ENCODE data around the gene CFAP54. TPM values are rescaled to one million over a fixed set of nuclear protein-coding genes. Genes with fewer than 3 reads are reported as not detected.
"Not testable (repeated sequence)": the region's sequence is repeated elsewhere in the genome, so short reads cannot be mapped to it uniquely, and the experiment has no call there.

CFAP54 gene
- total RNA-seq, 1 donor from 2014 or later, result 2.1 TPM

DNA sequence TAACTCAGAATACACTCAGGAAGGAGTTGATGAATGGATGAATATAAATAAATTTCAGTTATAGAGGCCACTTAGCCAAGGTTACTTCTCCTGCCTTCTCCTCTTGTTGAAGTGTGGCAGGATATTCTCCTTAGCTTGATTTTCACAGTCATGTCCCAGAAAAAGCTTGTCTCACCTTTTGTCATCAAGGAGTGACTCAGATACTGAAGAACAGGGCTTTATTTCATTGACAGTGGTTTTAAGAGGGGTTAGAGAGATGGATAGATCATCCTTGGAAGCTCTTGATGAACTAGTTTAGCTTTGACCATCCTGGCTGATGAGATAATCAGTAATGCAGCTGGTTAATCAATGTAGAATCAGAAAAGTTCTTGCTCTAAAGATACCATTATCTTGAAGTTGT lies 35.0 kb upstream of the CFAP54 start:
- Histone ChIP-seq H3K27me3 (ENCODE audit: control insufficient read depth in 3 of 3, insufficient read depth in 3 of 3, low read length in 3 of 3) (no peaks in the 10 kb centered on the region), H3K9ac (ENCODE audit: low read depth in 1 of 3, low read length in 3 of 3) (no peak overlapping the region), H3K4me3 (ENCODE audit: low read length in 3 of 3) (no peak overlapping the region), H3K4me1 (ENCODE audit: control insufficient read depth in 3 of 3, insufficient read depth in 3 of 3, low read length in 3 of 3) (no peaks in the 10 kb centered on the region), H3K27ac (ENCODE audit: low read depth, low read length) (no peak overlapping the region), H3K9me3 (ENCODE audit: control insufficient read depth in 3 of 3, low read length in 3 of 3) (no peaks in the 10 kb centered on the region), H3K36me3 (ENCODE audit: control insufficient read depth in 3 of 3, insufficient read depth in 3 of 3, low read length in 3 of 3) (no peaks in the 10 kb centered on the region)

DNA sequence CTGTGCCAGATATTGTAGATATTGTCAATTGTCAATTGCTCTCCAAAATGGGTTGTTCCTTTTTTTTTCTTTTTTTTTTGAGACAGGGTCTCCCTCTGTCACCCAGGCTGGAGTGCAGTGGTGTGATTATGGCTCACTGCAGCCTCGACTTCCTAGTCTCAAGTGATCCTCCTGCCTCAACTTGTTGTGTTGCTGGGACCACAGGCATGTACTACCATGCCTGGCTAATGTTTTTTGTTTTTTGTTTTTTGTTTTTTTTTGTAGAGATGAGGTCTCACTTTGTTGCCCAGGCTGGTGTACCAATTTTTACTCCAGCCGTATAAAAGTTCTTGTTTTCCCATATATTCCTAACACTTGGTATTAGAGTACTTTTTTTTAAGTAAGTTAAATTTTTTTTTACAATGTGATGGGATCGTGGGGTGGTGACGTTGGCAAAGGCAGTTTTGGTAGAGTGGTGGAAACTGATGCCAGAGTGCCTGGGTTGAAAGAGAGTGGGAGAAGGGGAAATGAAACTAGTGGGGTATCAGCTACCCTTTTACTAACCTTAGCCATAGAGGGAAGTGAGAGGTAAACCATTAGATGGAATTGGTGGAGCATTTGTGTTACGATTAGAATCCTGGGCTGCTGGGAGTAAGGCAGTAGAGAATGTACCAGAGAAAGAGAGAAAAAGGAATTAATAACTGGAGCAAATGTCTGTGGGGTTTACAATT lies 33.0 kb upstream of the CFAP54 start:
- H3K4me3 ChIP-seq (ENCODE audit: low read length in 3 of 3), result no peak overlapping the region
- no peak overlapping the region for H3K9ac ChIP-seq (ENCODE audit: low read depth in 1 of 3, low read length in 3 of 3)
- no peaks in the 10 kb centered on the region for H3K27me3 ChIP-seq (ENCODE audit: control insufficient read depth in 3 of 3, insufficient read depth in 3 of 3, low read length in 3 of 3)
- no peak overlapping the region for H3K27ac ChIP-seq (ENCODE audit: low read depth, low read length)
- H3K9me3 ChIP-seq (ENCODE audit: control insufficient read depth in 3 of 3, low read length in 3 of 3), result no peaks in the 10 kb centered on the region
- no peaks in the 10 kb centered on the region for H3K36me3 ChIP-seq (ENCODE audit: control insufficient read depth in 3 of 3, insufficient read depth in 3 of 3, low read length in 3 of 3)
- no peaks in the 10 kb centered on the region for H3K4me1 ChIP-seq (ENCODE audit: control insufficient read depth in 3 of 3, insufficient read depth in 3 of 3, low read length in 3 of 3)

DNA sequence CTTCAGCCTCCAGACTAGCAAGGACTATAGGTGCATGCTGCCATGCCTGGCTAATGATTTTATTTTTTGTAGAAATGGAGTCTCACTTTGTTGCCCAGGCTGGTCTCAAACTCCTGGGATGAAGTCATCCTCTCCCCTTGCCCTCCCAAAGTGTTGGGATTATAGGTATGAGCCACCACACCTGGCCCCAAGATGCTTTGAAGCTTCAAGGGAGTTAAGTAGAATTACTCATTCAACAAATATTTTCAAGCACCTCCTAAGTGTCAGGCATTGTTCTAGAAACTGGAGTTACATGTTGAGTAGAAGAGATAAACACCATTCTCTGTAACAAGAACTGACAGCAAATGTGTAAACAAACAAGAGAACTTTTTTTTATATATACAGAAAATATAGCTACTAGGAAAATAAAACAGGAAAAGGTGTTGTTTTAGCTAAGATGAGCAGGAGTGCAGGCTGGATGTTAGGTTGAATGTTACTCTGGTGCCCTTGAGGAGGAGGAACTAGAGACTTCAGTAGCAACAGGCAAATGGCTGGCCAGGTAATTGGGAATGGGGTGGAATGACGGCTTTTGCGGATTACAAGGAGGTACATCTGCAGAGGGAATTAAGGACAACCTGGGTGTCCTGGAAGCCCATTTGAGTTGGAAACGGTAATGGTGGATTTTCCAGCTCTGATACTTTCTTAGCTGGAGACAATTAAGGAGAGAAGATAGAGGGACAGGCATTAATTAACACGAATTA lies 32.0 kb upstream of the CFAP54 start:
- Histone ChIP-seq H3K9ac (ENCODE audit: low read depth in 1 of 3, low read length in 3 of 3) (no peak overlapping the region), H3K27ac (ENCODE audit: low read depth, low read length) (no peak overlapping the region), H3K27me3 (ENCODE audit: control insufficient read depth in 3 of 3, insufficient read depth in 3 of 3, low read length in 3 of 3) (no peaks in the 10 kb centered on the region), H3K4me3 (ENCODE audit: low read length in 3 of 3) (no peak overlapping the region), H3K9me3 (ENCODE audit: control insufficient read depth in 3 of 3, low read length in 3 of 3) (no peaks in the 10 kb centered on the region), H3K4me1 (ENCODE audit: control insufficient read depth in 3 of 3, insufficient read depth in 3 of 3, low read length in 3 of 3) (no peaks in the 10 kb centered on the region), H3K36me3 (ENCODE audit: control insufficient read depth in 3 of 3, insufficient read depth in 3 of 3, low read length in 3 of 3) (no peaks in the 10 kb centered on the region)

DNA sequence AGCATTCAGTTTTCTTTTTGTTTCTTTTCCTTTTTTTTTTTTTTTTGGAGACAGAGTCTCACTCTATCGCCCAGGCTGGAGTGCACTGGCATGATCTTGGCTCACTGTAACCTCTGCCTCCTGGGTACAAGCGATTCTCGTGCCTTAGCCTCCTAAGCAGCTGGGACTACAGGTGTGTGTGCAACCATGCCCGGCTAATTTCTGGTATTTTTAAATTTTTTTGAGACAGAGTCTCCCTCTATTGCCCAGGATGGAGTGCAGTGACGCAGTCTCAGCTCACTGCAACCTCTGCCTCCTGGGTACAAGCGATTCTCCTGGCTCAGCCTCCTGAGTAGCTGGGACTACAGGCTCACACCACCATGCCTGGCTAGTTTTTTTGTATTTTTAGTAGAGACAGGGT lies 30.1 kb upstream of the CFAP54 start:
- not testable (repeated sequence) for H3K27me3 ChIP-seq (ENCODE audit: control insufficient read depth in 3 of 3, insufficient read depth in 3 of 3, low read length in 3 of 3); H3K4me1 ChIP-seq (ENCODE audit: control insufficient read depth in 3 of 3, insufficient read depth in 3 of 3, low read length in 3 of 3); H3K9me3 ChIP-seq (ENCODE audit: control insufficient read depth in 3 of 3, low read length in 3 of 3); H3K27ac ChIP-seq (ENCODE audit: low read depth, low read length); H3K36me3 ChIP-seq (ENCODE audit: control insufficient read depth in 3 of 3, insufficient read depth in 3 of 3, low read length in 3 of 3); H3K4me3 ChIP-seq (ENCODE audit: low read length in 3 of 3); H3K9ac ChIP-seq (ENCODE audit: low read depth in 1 of 3, low read length in 3 of 3)

- H3K9me3 ChIP-seq (ENCODE audit: control insufficient read depth in 3 of 3, low read length in 3 of 3), result no peaks in the 10 kb centered on the region
- H3K9ac ChIP-seq (ENCODE audit: low read depth in 1 of 3, low read length in 3 of 3), result no peak overlapping the region
- no peaks in the 10 kb centered on the region for H3K36me3 ChIP-seq (ENCODE audit: control insufficient read depth in 3 of 3, insufficient read depth in 3 of 3, low read length in 3 of 3)
- H3K27ac ChIP-seq (ENCODE audit: low read depth, low read length), result no peak overlapping the region
- H3K4me1 ChIP-seq (ENCODE audit: control insufficient read depth in 3 of 3, insufficient read depth in 3 of 3, low read length in 3 of 3), result no peaks in the 10 kb centered on the region
- H3K27me3 ChIP-seq (ENCODE audit: control insufficient read depth in 3 of 3, insufficient read depth in 3 of 3, low read length in 3 of 3), result no peaks in the 10 kb centered on the region
- no peak overlapping the region for H3K4me3 ChIP-seq (ENCODE audit: low read length in 3 of 3)
These were observed 26.7 kb upstream of the CFAP54 start for GRCh38 chr12:96462571-96463280.

DNA sequence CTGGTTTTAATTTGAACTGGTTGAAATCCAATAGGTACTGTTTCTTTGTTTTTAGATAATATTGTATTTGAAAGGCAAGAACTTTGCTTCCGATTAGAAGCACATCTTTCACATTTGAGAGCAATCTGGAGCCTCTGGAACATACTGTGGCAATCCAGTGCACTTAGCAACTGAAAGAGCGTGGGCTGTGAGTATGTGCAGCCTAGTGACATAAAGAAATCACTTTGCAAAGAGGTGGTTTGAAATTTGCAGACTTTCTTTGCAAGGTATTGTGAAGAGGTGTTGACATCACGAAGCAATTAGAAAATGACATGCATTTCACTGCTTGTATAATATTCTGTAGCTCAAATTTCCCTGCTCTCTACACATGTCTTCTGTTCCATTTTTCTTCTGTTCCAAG lies 23.5 kb upstream of the CFAP54 start:
- Histone ChIP-seq H3K36me3 (ENCODE audit: control insufficient read depth in 3 of 3, insufficient read depth in 3 of 3, low read length in 3 of 3) (no peaks in the 10 kb centered on the region), H3K4me3 (ENCODE audit: low read length in 3 of 3) (no peak overlapping the region), H3K9ac (ENCODE audit: low read depth in 1 of 3, low read length in 3 of 3) (no peak overlapping the region), H3K9me3 (ENCODE audit: control insufficient read depth in 3 of 3, low read length in 3 of 3) (no peaks in the 10 kb centered on the region), H3K27me3 (ENCODE audit: control insufficient read depth in 3 of 3, insufficient read depth in 3 of 3, low read length in 3 of 3) (no peaks in the 10 kb centered on the region), H3K27ac (ENCODE audit: low read depth, low read length) (no peak overlapping the region), H3K4me1 (ENCODE audit: control insufficient read depth in 3 of 3, insufficient read depth in 3 of 3, low read length in 3 of 3) (no peaks in the 10 kb centered on the region)

DNA sequence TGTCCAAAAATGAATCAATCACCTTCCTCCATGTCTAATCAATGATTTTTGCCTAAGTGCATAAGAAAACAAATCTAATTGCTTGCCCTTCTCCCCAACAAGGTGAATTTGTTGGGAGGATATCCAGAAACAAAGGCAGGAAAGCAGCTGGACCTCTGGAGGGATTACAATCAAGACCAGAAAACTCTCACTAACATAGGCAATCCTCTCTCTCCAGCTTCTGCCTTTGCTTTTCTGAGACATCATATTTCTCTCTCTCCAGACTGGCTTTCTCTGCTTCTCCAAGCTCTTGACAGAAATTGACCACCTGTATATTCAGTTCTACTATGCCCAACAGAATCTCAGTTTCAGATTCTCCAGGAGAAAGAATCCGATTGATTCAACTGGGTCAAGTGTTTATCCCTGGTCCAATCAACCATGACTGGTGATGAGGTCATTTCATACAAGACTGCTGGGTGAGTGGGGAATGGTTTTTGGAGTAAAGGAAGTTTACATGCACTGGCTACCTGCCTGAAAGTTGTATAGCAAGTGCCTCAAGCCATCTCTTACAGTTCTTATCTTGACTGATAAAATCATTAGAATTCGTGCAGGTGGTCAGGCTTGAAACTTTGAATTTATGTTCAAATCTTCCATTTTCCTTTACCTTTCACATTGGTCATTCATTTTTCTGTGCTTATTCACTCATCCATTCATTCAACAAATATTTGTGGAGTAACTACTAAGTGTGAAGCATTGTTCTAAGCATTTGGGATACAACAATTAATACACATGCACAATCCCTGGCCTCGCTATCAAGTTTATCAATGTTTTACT lies 22.2 kb upstream of the CFAP54 start:
- Histone ChIP-seq H3K36me3 (ENCODE audit: control insufficient read depth in 3 of 3, insufficient read depth in 3 of 3, low read length in 3 of 3) (no peaks in the 10 kb centered on the region), H3K27me3 (ENCODE audit: control insufficient read depth in 3 of 3, insufficient read depth in 3 of 3, low read length in 3 of 3) (no peaks in the 10 kb centered on the region), H3K9ac (ENCODE audit: low read depth in 1 of 3, low read length in 3 of 3) (no peak overlapping the region), H3K9me3 (ENCODE audit: control insufficient read depth in 3 of 3, low read length in 3 of 3) (no peaks in the 10 kb centered on the region), H3K4me1 (ENCODE audit: control insufficient read depth in 3 of 3, insufficient read depth in 3 of 3, low read length in 3 of 3) (no peaks in the 10 kb centered on the region), H3K4me3 (ENCODE audit: low read length in 3 of 3) (no peak overlapping the region), H3K27ac (ENCODE audit: low read depth, low read length) (no peak overlapping the region)

DNA sequence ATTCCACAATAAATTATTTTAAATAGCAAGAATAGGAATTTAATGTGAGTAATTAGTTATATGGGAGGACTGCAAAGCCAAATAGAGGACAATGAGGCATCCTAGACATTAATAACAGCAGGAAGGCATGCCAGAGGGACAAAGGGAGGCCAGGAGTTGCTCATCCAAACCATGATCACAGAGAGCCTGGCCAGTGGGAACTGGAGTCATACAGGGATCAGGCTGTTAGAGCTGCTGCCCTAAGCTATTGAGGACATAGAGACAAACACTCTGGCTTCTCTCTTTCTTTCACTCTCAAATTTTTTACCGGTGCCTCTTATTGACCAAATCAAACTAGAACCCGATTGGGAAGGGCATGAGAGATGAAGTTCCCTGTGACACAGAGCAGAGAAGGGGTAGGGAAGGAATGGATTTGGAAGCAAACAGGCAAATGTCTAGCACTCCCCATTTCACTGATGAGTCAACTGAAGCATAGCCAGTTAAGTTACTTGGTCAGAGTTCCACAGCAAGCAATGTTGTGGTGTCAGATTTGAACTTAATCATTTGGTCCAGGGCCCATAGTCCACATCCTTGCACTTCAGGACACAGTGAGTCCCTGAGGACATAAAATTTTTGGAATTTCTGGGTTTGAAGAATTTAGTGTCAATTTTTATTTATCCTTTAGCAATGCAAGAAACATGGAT lies 17.9 kb upstream of the CFAP54 start:
- H3K36me3 ChIP-seq (ENCODE audit: control insufficient read depth in 3 of 3, insufficient read depth in 3 of 3, low read length in 3 of 3), result no peaks in the 10 kb centered on the region
- no peaks in the 10 kb centered on the region for H3K4me1 ChIP-seq (ENCODE audit: control insufficient read depth in 3 of 3, insufficient read depth in 3 of 3, low read length in 3 of 3)
- no peak overlapping the region for H3K9ac ChIP-seq (ENCODE audit: low read depth in 1 of 3, low read length in 3 of 3)
- no peak overlapping the region for H3K27ac ChIP-seq (ENCODE audit: low read depth, low read length)
- no peaks in the 10 kb centered on the region for H3K27me3 ChIP-seq (ENCODE audit: control insufficient read depth in 3 of 3, insufficient read depth in 3 of 3, low read length in 3 of 3)
- no peak overlapping the region for H3K4me3 ChIP-seq (ENCODE audit: low read length in 3 of 3)
- H3K9me3 ChIP-seq (ENCODE audit: control insufficient read depth in 3 of 3, low read length in 3 of 3), result no peaks in the 10 kb centered on the region

GRCh38 chr12:96472384-96472783 lies 17.0 kb upstream of the CFAP54 start:
- no peaks in the 10 kb centered on the region for H3K4me1 ChIP-seq (ENCODE audit: control insufficient read depth in 3 of 3, insufficient read depth in 3 of 3, low read length in 3 of 3)
- H3K4me3 ChIP-seq (ENCODE audit: low read length in 3 of 3), result no peak overlapping the region
- H3K27ac ChIP-seq (ENCODE audit: low read depth, low read length), result no peak overlapping the region
- no peaks in the 10 kb centered on the region for H3K27me3 ChIP-seq (ENCODE audit: control insufficient read depth in 3 of 3, insufficient read depth in 3 of 3, low read length in 3 of 3)
- H3K9ac ChIP-seq (ENCODE audit: low read depth in 1 of 3, low read length in 3 of 3), result no peak overlapping the region
- no peaks in the 10 kb centered on the region for H3K36me3 ChIP-seq (ENCODE audit: control insufficient read depth in 3 of 3, insufficient read depth in 3 of 3, low read length in 3 of 3)
- H3K9me3 ChIP-seq (ENCODE audit: control insufficient read depth in 3 of 3, low read length in 3 of 3), result no peaks in the 10 kb centered on the region

All from skeletal muscle tissue (tissue), 4 donors.